Esophagus muscularis mucosa (tissue), 4 donors: ENCODE results near the gene NTHL1. TPM values are rescaled to one million over a fixed set of nuclear protein-coding genes. Genes with fewer than 3 reads are reported as not detected.

Experiments used
- DNase-seq: peaks from one replicate; pipeline ENCODE4 v3.0.0-alpha.2; 2017; ENCODE audit errors: extremely low spot score
- H3K27ac ChIP-seq, 4 donors: fragments of 200-600 bp; sonication (generic); replicated peaks in 1 of 4; 1 replicate in 3 of 4; 2 replicates in 1 of 4; pipeline ENCODE4 v1.5.1; 2016 to 2019; ENCODE audit warnings: mild to moderate bottlenecking in 1 of 4
- H3K27me3 ChIP-seq, 4 donors: fragments of 200-600 bp; sonication (generic); one replicate each; pipeline versions ENCODE4 v1.5.1 to v1.6.0; 2016 to 2019
- H3K36me3 ChIP-seq, 4 donors: fragments of 200-600 bp; sonication (generic); one replicate each; pipeline ENCODE4 v1.5.1; 2016 to 2019
- H3K4me1 ChIP-seq, 4 donors: fragments of 200-600 bp; sonication (generic); one replicate each; pipeline ENCODE4 v1.5.1; 2016 to 2019
- H3K4me3 ChIP-seq, 4 donors: fragments of 200-600 bp; sonication (generic); 1 replicate in 2 of 4; 2 replicates in 2 of 4; pipeline ENCODE4 v1.5.1; 2016 to 2019; ENCODE audit warnings: mild to moderate bottlenecking in 4 of 4, moderate library complexity in 1 of 4
- H3K9me3 ChIP-seq, 4 donors: fragments of 200-600 bp; sonication (generic); 1 replicate in 3 of 4; 2 replicates in 1 of 4; pipeline ENCODE4 v1.5.1; 2016 to 2019
- EP300 ChIP-seq: sonication (generic); formaldehyde crosslinking; IDR thresholded peaks from one replicate; pipeline ENCODE4 v1.6.1; 2017; ENCODE audit warnings: antibody characterized with exemption
- POLR2A ChIP-seq: fragments of 450-650 bp; IDR thresholded peaks from one replicate; pipeline ENCODE4 v1.6.1; 2017; ENCODE audit warnings: antibody characterized with exemption, moderate library complexity, mild to moderate bottlenecking, low read depth
- POLR2AphosphoS5 ChIP-seq, 2 donors: sonication (generic); formaldehyde crosslinking; IDR thresholded peaks; one replicate each; pipeline ENCODE4 v1.6.1; 2017; ENCODE audit warnings: antibody characterized with exemption in 2 of 2
- WGBS: methylation state at CpG from one replicate; pipeline ENCODE4 v1.1.5; 2018; 5-methylcytosine and 5-hydroxymethylcytosine counted together
- intact Hi-C: fragments of 100-400 bp; cut with DNase I; formaldehyde crosslinking; loops from one replicate; pipeline ENCODE4 v1.15.1; 2023
- total RNA-seq, 4 donors: library from RNA; depleted of rRNA; stranded (reverse); fragments of >200 nt; gene quantifications; one replicate each; pipeline versions ENCODE4 v1.1.0 to v1.2.1, GENCODE V29; 2016
- TF ChIP-seq, protein P1 (sequence below), 3 experiments: fragments of 200-600 bp in 2 of 3; fragments of 450-650 bp in 1 of 3; sonication (generic) in 2 of 3; IDR thresholded peaks; one replicate each; pipeline ENCODE4 v1.5.1; 2017 to 2019; ENCODE audit warnings: antibody characterized with exemption in 3 of 3, mild to moderate bottlenecking in 2 of 3, moderate library complexity in 1 of 3

NTHL1 gene
- total RNA-seq, 4 donors from 2014 or later, result 11.8 to 25.2 (median 18.9) TPM

DNA sequence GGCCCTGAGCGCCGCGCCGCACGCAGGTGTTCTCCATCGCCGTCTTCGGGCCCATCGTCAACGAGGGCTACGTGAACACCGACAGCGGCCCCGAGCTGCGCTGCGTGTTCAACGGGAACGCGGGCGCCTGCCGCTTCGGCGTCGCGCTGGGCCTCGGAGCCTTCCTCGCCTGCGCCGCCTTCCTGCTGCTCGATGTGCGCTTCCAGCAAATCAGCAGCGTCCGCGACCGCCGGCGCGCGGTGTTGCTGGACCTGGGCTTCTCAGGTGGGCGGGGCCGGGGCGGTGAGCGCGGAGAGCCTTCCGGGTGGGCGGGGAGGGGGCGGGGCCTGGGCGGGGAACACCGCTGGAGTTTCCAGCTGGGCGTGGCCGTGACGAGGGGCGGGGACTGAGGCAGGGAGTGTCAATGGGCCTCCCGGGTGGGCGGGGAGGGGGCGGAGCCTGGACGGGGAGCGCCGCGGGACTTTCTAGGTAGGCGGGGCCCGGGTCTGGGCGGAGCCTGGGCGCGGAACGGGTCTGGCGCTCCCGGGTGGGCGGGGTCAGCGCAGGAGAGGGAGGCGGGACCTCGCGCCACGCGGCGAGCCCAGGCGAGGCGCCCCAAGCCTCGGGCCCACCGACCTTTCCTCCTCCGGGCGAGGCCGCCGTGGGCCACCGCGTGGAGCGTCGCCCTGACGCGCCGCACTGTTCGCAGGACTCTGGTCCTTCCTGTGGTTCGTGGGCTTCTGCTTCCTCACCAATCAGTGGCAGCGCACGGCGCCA lies 55.5 kb downstream of the NTHL1 start:
- TF ChIP-seq, protein P1, sequence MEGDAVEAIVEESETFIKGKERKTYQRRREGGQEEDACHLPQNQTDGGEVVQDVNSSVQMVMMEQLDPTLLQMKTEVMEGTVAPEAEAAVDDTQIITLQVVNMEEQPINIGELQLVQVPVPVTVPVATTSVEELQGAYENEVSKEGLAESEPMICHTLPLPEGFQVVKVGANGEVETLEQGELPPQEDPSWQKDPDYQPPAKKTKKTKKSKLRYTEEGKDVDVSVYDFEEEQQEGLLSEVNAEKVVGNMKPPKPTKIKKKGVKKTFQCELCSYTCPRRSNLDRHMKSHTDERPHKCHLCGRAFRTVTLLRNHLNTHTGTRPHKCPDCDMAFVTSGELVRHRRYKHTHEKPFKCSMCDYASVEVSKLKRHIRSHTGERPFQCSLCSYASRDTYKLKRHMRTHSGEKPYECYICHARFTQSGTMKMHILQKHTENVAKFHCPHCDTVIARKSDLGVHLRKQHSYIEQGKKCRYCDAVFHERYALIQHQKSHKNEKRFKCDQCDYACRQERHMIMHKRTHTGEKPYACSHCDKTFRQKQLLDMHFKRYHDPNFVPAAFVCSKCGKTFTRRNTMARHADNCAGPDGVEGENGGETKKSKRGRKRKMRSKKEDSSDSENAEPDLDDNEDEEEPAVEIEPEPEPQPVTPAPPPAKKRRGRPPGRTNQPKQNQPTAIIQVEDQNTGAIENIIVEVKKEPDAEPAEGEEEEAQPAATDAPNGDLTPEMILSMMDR (IDR thresholded peaks at IDR 0.05), result no peak
- peak; percentile 37 to 39 for TF ChIP-seq POLR2AphosphoS5 (IDR thresholded peaks at IDR 0.05)
- intact Hi-C loops, result no loop called here
- Histone ChIP-seq H3K9me3 (no peaks in the 10 kb centered on the region), H3K27me3 (peaks cover 3 to 48% (median 32%) of the 10 kb centered on the region in 4 donors), H3K4me3 (peak overlapping the region; percentile 45 to 61 (median 48)), H3K27ac (peak overlapping the region in 3 of 4 donors; percentile 35 to 54 (median 35)), H3K36me3 (peaks cover 0 to 15% (median 10%) of the 10 kb centered on the region in 4 donors), H3K4me1 (peaks cover 26 to 45% (median 40%) of the 10 kb centered on the region in 4 donors)
- peak; percentile 97 for DNase-seq
- 2% methylated on average over 22 of the region's 96 CpGs for WGBS

DNA sequence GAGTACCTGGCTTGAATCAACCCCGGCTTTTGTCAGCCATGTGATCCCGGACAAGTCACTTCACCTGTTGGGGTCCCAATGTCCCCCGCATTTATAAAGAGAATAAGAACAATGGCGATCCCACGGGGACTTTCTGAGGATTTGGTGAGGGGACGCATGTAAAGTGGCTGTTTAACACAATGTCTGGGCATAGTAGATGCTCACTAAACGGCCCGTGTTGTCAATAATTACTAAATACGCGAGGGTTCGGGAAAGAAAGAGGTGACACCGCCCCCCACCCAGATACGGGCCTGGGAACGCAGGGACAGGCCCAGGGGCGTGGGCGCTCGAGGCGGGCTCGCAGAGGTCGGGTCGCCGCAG lies 56.1 kb downstream of the NTHL1 start:
- 30% methylated on average over 8 of the region's 22 CpGs for WGBS
- peak overlapping the region in 3 of 4 donors; percentile 35 to 54 (median 35) for H3K27ac ChIP-seq

DNA sequence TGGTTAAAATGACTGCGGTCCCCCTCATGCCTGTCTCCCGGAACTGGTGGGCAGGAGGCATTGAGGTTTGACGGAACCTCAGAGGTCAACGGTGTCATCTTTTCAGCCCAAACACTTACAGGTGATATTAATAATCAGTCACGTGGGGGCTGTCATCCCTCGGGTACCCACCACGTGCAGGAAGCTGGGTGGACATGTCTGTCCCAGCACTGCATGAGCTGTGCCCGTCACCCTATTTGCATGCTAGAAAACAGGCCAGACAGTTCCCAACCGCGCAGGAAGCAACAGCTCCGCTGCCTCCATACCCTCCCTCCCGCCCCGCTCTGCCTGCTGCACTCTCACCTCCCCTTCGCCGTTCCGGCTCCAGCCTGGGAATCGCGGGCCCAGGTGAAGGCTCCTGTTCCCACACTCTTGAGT lies 56.5 kb downstream of the NTHL1 start:
- intact Hi-C loops, result no loop called here
- Histone ChIP-seq H3K4me3 (peak overlapping the region; percentile 45 to 61 (median 48)), H3K27ac (no peak overlapping the region), H3K4me1 (peaks cover 26 to 43% (median 38%) of the 10 kb centered on the region in 4 donors), H3K9me3 (no peaks in the 10 kb centered on the region), H3K27me3 (peaks cover 3 to 48% (median 32%) of the 10 kb centered on the region in 4 donors), H3K36me3 (peaks cover 5 to 16% (median 14%) of the 10 kb centered on the region in 4 donors)
- no peak for DNase-seq
- TF ChIP-seq POLR2A (no peak), POLR2AphosphoS5 (IDR thresholded peaks at IDR 0.05) (no peak), EP300 (no peak)
- TF ChIP-seq, protein P1 (IDR thresholded peaks at IDR 0.05), result no peak
- 16% methylated on average over 8 of the region's 18 CpGs for WGBS

More for the DNA sequence above, 56.1 kb downstream of the NTHL1 start:
- intact Hi-C loops, result no loop called here
- no peak for TF ChIP-seq POLR2AphosphoS5 (IDR thresholded peaks at IDR 0.05)
- TF ChIP-seq EP300, result no peak
- no peak for TF ChIP-seq POLR2A
- TF ChIP-seq, protein P1 (IDR thresholded peaks at IDR 0.05), result no peak
- peak overlapping the region; percentile 45 to 61 (median 48) for H3K4me3 ChIP-seq
- H3K27me3 ChIP-seq, result peaks cover 3 to 48% (median 32%) of the 10 kb centered on the region in 4 donors
- H3K4me1 ChIP-seq, result peaks cover 26 to 40% (median 39%) of the 10 kb centered on the region in 4 donors
- peaks cover under 1 to 15% (median 12%) of the 10 kb centered on the region in 4 donors for H3K36me3 ChIP-seq
- H3K9me3 ChIP-seq, result no peaks in the 10 kb centered on the region
- no peak for DNase-seq

DNA sequence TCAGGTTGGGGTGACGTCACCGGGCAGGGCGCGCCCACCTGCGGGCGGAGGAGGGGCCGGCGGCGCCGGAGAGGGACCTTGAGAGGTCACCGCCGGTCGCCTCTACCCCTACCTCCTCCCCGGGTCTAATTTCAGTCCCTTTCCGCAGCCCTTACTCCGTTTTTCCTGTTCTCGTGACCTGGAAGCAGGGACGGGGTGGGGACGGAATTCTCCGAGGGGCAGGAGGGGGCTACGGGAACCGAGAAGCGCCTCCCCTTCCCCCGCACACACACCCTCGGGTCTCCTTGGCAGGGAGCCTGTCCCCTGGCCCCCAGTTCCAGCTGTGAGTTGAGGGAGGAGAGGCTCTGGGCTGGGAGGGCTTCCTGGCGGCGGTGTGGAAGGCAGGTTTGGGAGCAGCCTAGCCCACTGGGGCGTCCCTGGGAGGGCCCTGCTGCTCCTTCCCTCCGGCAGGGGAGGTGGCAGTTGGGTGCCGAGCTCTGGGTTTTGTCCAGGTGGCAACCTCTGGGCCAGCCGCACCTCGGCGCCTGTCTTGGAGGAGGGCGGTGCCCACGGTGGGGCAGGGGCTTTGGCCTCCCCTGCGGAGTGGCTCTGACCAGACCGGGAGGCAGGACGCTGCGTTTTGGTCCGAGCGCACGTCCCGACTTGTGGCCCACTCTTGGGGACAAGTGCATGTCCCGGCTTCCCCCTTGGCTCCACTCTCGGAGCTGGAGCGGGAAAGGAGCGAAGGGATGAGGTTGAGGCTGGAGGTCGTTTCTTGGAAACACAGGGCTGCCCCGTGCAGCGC lies 57.1 kb downstream of the NTHL1 start:
- Histone ChIP-seq H3K9me3 (no peaks in the 10 kb centered on the region), H3K36me3 (peaks cover 11 to 22% (median 20%) of the 10 kb centered on the region in 4 donors), H3K27me3 (peaks cover 3 to 48% (median 32%) of the 10 kb centered on the region in 4 donors), H3K4me1 (peaks cover 28 to 49% (median 43%) of the 10 kb centered on the region in 4 donors), H3K27ac (no peak overlapping the region), H3K4me3 (peak overlapping the region; percentile 5 to 51 (median 22))
- intact Hi-C loops, result no loop called here
- TF ChIP-seq POLR2A, result no peak
- no peak for TF ChIP-seq POLR2AphosphoS5 (IDR thresholded peaks at IDR 0.05)
- no peak for TF ChIP-seq EP300
- TF ChIP-seq, protein P1 (IDR thresholded peaks at IDR 0.05), result no peak
- no peak for DNase-seq
- WGBS, result 0% methylated on average over 20 of the region's 50 CpGs
